ENCODE data around the gene EOGT. TPM values are rescaled to one million over a fixed set of nuclear protein-coding genes. Genes with fewer than 3 reads are reported as not detected.

Gene EOGT
- total and polyA plus RNA-seq, 2 of the 4 experiments (the other 2 are of a cell fraction), result 12.3 to 41.2 TPM

GRCh38 chr3:69012800-69013252, 658 bp downstream of the EOGT start:
- Histone ChIP-seq H2AK5ac (ENCODE audit: low read depth, low read length) (peak overlapping the region; percentile 73), H3K9me1 (ENCODE audit: insufficient read depth, low read length) (peaks cover 7% of the 10 kb centered on the region), H3K14ac (replicated peaks; ENCODE audit: low read depth, low read length) (peak overlapping the region; percentile 53), H3K23ac (ENCODE audit: low read depth, low read length) (peak overlapping the region; percentile 84), H2AK9ac (replicated peaks; ENCODE audit: low read depth, low read length, poor library complexity) (peak overlapping the region; percentile 83), H3K9ac (ENCODE audit: low read depth, low read length) (peak overlapping the region; percentile 66), H3K4me2 (ENCODE audit: low read depth, low read length) (peak overlapping the region; percentile 72), H3K9me3 (ENCODE audit: control insufficient read depth, insufficient read depth, low read length) (no peaks in the 10 kb centered on the region), H3K18ac (ENCODE audit: low read depth, low read length) (peak overlapping the region; percentile 69), H3K27me3 (ENCODE audit: control insufficient read depth, insufficient read depth, low read length) (no peaks in the 10 kb centered on the region), H2BK5ac (ENCODE audit: low read depth, low read length, poor library complexity, severe bottlenecking) (peak overlapping the region; percentile 73), H2BK15ac (ENCODE audit: low read depth, low read length) (no peak overlapping the region; the same call in 1 of the 3 replicates), H3K56ac (ENCODE audit: extremely low read depth, insufficient read depth, low read length) (peak overlapping the region; percentile 81), H3K79me1 (ENCODE audit: low read depth in 1 of 2, low read length in 2 of 2) (peaks cover 9 to 50% of the 10 kb centered on the region in 2 experiments), H3K27ac (ENCODE audit: insufficient read depth, low read length) (peak overlapping the region; percentile 93), H4K5ac (ENCODE audit: low read depth, low read length) (peak overlapping the region; percentile 19), H4K20me1 (ENCODE audit: insufficient read depth, low read length) (no peaks in the 10 kb centered on the region), H4K8ac (ENCODE audit: low read depth in 2 of 2, low read length in 2 of 2) (peak overlapping the region; percentile 52 to 80), H3K4me3 (ENCODE audit: insufficient read depth, low read depth, low read length) (peak overlapping the region; percentile 66), H3K4ac (ENCODE audit: low read depth, low read length) (peak overlapping the region; percentile 73), H2AFZ (replicated peaks; ENCODE audit: low read length, poor library complexity) (peak overlapping the region; percentile 98), H3K36me3 (ENCODE audit: control insufficient read depth, insufficient read depth, low read length) (peaks cover 10% of the 10 kb centered on the region), H2BK20ac (ENCODE audit: low read depth, low read length) (no peak overlapping the region; the same call in 1 of the 2 replicates), H2BK120ac (ENCODE audit: low read depth, low read length) (peak overlapping the region; percentile 30), H3K4me1 (ENCODE audit: control insufficient read depth, insufficient read depth, low read length) (peaks cover 10% of the 10 kb centered on the region), H4K91ac (ENCODE audit: insufficient read depth, low read depth, low read length) (peak overlapping the region; percentile 72)
- DNase-seq (peak; percentile 67), ATAC-seq (ENCODE audit: low read depth) (peak; percentile 37; the same call in 1 of the 2 replicates)
- ChIA-PET CTCF (interaction anchor here (0.7 kb wide), 1 partner anchor 1315 kb away, joined by 3 read pairs; no protein-coding TSS in a partner anchor), POLR2A (ENCODE audit: unreplicated experiment) (no interaction called here)
- WGBS, 2 experiments (ENCODE audit: extremely low coverage in 2 of 2, insufficient read length in 1 of 2), result 1% methylated on average over 33 of the region's 36 CpGs; no CpG with 5 or more reads in 1 of the 2 experiments
- TF ChIP-seq BHLHE40 (IDR thresholded peaks at IDR 0.05; ENCODE audit: low read depth, low read length), result peak; percentile 65
- no peak; the same call in 1 of the 2 replicates for TF ChIP-seq POLR2A (IDR thresholded peaks at IDR 0.05; ENCODE audit: low read depth, low read length)
- BruUV-seq (replicated peaks), result no TSS peak
- dilution Hi-C loops (cut with HindIII; ENCODE audit: low sequenced_read_pairs, unreplicated experiment), result no loop called here
- in situ Hi-C loops (cut with MboI; ENCODE audit: low sequenced_read_pairs), result no loop called here
- intact Hi-C loops (cut with micrococcal nuclease), result no loop called here

All from IMR-90 (cell line).